HUES64 (cell line): ENCODE data around the gene ZBTB1.
A peak's percentile ranks its signal among the peaks of the same experiment; 100 is the strongest.

Source experiments
- H3K27ac ChIP-seq: 2 replicates; pipeline ENCODE4 v1.7.0; 2013; ENCODE audit warnings: low read depth, low read length, inconsistent platforms
- H3K27me3 ChIP-seq: 2 replicates; pipeline ENCODE4 v1.6.1; 2013; ENCODE audit warnings: mild to moderate bottlenecking, low read length; ENCODE audit not compliant: insufficient read depth
- H3K36me3 ChIP-seq: 2 replicates; pipeline ENCODE4 v1.6.1; 2013; ENCODE audit warnings: mild to moderate bottlenecking, low read length; ENCODE audit not compliant: insufficient read depth
- H3K4me1 ChIP-seq: 2 replicates; pipeline ENCODE4 v1.6.1; 2013; ENCODE audit warnings: mild to moderate bottlenecking, low read length, moderate library complexity; ENCODE audit not compliant: insufficient read depth
- H3K4me3 ChIP-seq: 2 replicates; pipeline ENCODE4 v1.5.1; 2013; ENCODE audit warnings: mild to moderate bottlenecking, low read length, moderate library complexity
- H3K9ac ChIP-seq: 2 replicates; pipeline ENCODE4 v1.6.1; 2013; ENCODE audit warnings: mild to moderate bottlenecking, low read depth, low read length
- H3K9me3 ChIP-seq: 2 replicates; pipeline ENCODE4 v1.6.1; 2013; ENCODE audit warnings: low read depth, low read length; ENCODE audit not compliant: insufficient read depth
- WGBS: fragments of 150-250, 120-280 bp; methylation state at CpG from one replicate; pipeline ENCODE4 v1.1.7; 2013; ENCODE audit warnings: missing lambda C conversion rate; 5-methylcytosine and 5-hydroxymethylcytosine counted together

The ZBTB1 gene

DNA sequence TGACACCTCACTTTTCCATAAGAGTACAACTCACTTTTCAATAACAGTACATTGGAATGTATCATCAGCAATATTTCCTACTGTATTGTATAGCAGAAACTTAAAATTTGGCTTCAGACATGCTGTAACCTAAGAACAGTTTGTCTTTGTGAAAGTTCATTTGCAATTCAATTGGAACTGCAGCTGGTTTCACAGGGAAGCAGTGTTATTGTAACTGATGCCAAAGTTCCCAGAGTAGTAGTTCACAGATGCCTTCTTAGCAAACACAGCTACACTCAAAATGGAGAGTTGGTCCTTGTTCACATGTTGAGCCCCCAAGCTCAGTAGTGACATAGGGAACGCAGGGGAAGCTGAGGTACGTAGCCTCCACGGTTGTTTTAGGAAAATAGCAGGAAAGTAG is 68.5 kb downstream of the ZBTB1 start:
- Histone ChIP-seq H3K27ac (peak overlapping the region; percentile 75; the same call in 1 of the 2 replicates), H3K36me3 (no peaks in the 10 kb centered on the region), H3K4me1 (peaks cover 20% of the 10 kb centered on the region), H3K9ac (no peak overlapping the region), H3K4me3 (no peak overlapping the region), H3K27me3 (no peaks in the 10 kb centered on the region), H3K9me3 (no peaks in the 10 kb centered on the region)
- 28% methylated on average over 3 of the region's 3 CpGs for WGBS
